SK-N-SH (cell line): Measurements from ENCODE around the gene TUBGCP3. TPM values are rescaled to one million over a fixed set of nuclear protein-coding genes. Genes with fewer than 3 reads are reported as not detected.

ENCODE experiments used
- CTCF ChIA-PET: fragments of 300-600, 350-600 bp; formaldehyde crosslinking; extraction: SDS; loops from one replicate; lab custom pipeline; 2021; lab: Yijun Ruan, JAX
- POLR2A ChIA-PET: fragments of 350-600 bp; sonication (Branson Sonifier 250); formaldehyde crosslinking; extraction: SDS; loops from one replicate; lab custom pipeline; 2020; ENCODE audit warnings: antibody characterized with exemption, inconsistent platforms; lab: Yijun Ruan, JAX
- DNase-seq: peaks from one replicate; pipeline ENCODE4 v3.0.0; 2012
- H2AFZ ChIP-seq: fragments of 200-600 bp; sonication (generic); 2 replicates; pipeline ENCODE4 v1.8.1; 2016; ENCODE audit warnings: antibody characterized with exemption, mild to moderate bottlenecking, low read depth
- H3F3A ChIP-seq: fragments of 200-600 bp; sonication (generic); replicated peaks from 2 replicates; pipeline ENCODE3; 2016; ENCODE audit warnings: antibody characterized with exemption, mild to moderate bottlenecking; ENCODE audit not compliant: insufficient read depth
- H3K27ac ChIP-seq, 2 experiments: fragments of 200-500 bp in 1 of 2; fragments of 200-600 bp in 1 of 2; sonication (Bioruptor generic) in 1 of 2; sonication (generic), shearing (Covaris generic) in 1 of 2; 2 replicates each; pipeline versions ENCODE4 v1.5.1 to v1.6.1; 2014 to 2016; ENCODE audit warnings: low read depth in 2 of 2, inconsistent platforms in 1 of 2, low read length in 1 of 2, mild to moderate bottlenecking in 1 of 2, mixed read lengths in 1 of 2
- H3K27me3 ChIP-seq: fragments of 200-600 bp; sonication (generic), shearing (Covaris generic); 2 replicates; pipeline ENCODE4 v1.6.1; 2016; ENCODE audit warnings: mixed run types; ENCODE audit not compliant: insufficient read depth
- H3K36me3 ChIP-seq, 2 experiments: fragments of 200-500 bp in 1 of 2; fragments of 200-600 bp in 1 of 2; sonication (Bioruptor generic) in 1 of 2; sonication (generic) in 1 of 2; replicated peaks in 1 of 2; 2 replicates each; pipeline versions ENCODE3 to v1.5.1; 2014 to 2016; ENCODE audit warnings: low read length in 1 of 2, mild to moderate bottlenecking in 1 of 2; ENCODE audit not compliant: insufficient read depth in 2 of 2, control insufficient read depth in 1 of 2
- H3K4me1 ChIP-seq, 2 experiments: fragments of 200-500 bp in 1 of 2; fragments of 200-600 bp in 1 of 2; sonication (Bioruptor generic) in 1 of 2; sonication (generic), shearing (Covaris generic) in 1 of 2; 2 replicates each; pipeline versions ENCODE4 v1.5.1 to v1.6.1; 2014 to 2016; ENCODE audit warnings: low read depth in 1 of 2, low read length in 1 of 2, mixed run types in 1 of 2; ENCODE audit not compliant: insufficient read depth in 2 of 2, control insufficient read depth in 1 of 2
- H3K4me2 ChIP-seq: fragments of 200-600 bp; sonication (generic), shearing (Covaris generic); 2 replicates; pipeline ENCODE4 v1.6.1; 2017; ENCODE audit warnings: mixed run types
- H3K4me3 ChIP-seq, 2 experiments: fragments of 200-500 bp in 1 of 2; fragments of 200-600 bp in 1 of 2; sonication (Bioruptor generic) in 1 of 2; sonication (generic), shearing (Covaris generic) in 1 of 2; 2 replicates each; pipeline versions ENCODE4 v1.5.1 to v1.8.1; 2014 to 2016; ENCODE audit warnings: low read depth in 2 of 2, inconsistent platforms in 1 of 2, low read length in 1 of 2, mild to moderate bottlenecking in 1 of 2, mixed read lengths in 1 of 2, moderate library complexity in 1 of 2
- H3K79me2 ChIP-seq: fragments of 200-600 bp; sonication (generic); 2 replicates; pipeline ENCODE4 v1.8.1; 2017; ENCODE audit warnings: mild to moderate bottlenecking; ENCODE audit not compliant: insufficient read depth
- H3K9ac ChIP-seq: fragments of 200-600 bp; sonication (generic); 2 replicates; pipeline ENCODE4 v1.6.1; 2017; ENCODE audit warnings: mixed run types
- H3K9me2 ChIP-seq: fragments of 200-600 bp; sonication (generic); 2 replicates; pipeline ENCODE4 v1.6.1; 2017; ENCODE audit warnings: mixed run types
- H3K9me3 ChIP-seq: fragments of 200-600 bp; sonication (generic); 2 replicates; pipeline ENCODE4 v1.6.1; 2017; ENCODE audit warnings: mixed run types, mild to moderate bottlenecking, moderate library complexity
- H4K20me1 ChIP-seq: fragments of 200-600 bp; sonication (generic); 2 replicates; pipeline ENCODE4 v1.6.1; 2017; ENCODE audit warnings: mild to moderate bottlenecking, mixed run types; ENCODE audit not compliant: insufficient read depth
- CHD2 ChIP-seq: fragments of 150-350 bp; IDR thresholded peaks from 2 replicates; pipeline ENCODE4 v1.6.1; 2018; ENCODE audit warnings: low read length; ENCODE audit not compliant: partially characterized antibody
- EP300 ChIP-seq, 2 experiments: IDR thresholded peaks; 2 replicates each; pipeline versions ENCODE4 v1.4.0 to v1.6.1; 2012; ENCODE audit warnings: borderline replicate concordance in 1 of 2, low read depth in 1 of 2, low read length in 1 of 2
- GATA2 ChIP-seq: sonication (generic); formaldehyde crosslinking; IDR thresholded peaks from 2 replicates; pipeline ENCODE4 v1.5.0; 2020; ENCODE audit warnings: mild to moderate bottlenecking, missing genetic modification reagents
- JUND ChIP-seq: IDR thresholded peaks from 2 replicates; pipeline ENCODE4 v1.4.0; 2012
- MXI1 ChIP-seq: IDR thresholded peaks from 2 replicates; pipeline ENCODE4 v1.6.1; 2012; ENCODE audit warnings: mild to moderate bottlenecking, low read depth, low read length, improper control_type of control experiment
- NFIC ChIP-seq: IDR thresholded peaks from 2 replicates; pipeline ENCODE4 v1.4.0; 2012; ENCODE audit warnings: borderline replicate concordance
- NRF1 ChIP-seq: IDR thresholded peaks from 2 replicates; pipeline ENCODE4 v1.6.1; 2012; ENCODE audit warnings: low read depth, mild to moderate bottlenecking, low read length
- POLR2AphosphoS5 ChIP-seq: IDR thresholded peaks from 2 replicates; pipeline ENCODE4 v1.6.1; 2012; ENCODE audit warnings: low read depth, low read length
- RCOR1 ChIP-seq: fragments of 150-350 bp; IDR thresholded peaks from 2 replicates; pipeline ENCODE4 v1.6.1; 2017; ENCODE audit warnings: antibody characterized with exemption, low read length
- RXRA ChIP-seq: IDR thresholded peaks from 2 replicates; pipeline ENCODE4 v1.4.0; 2012; ENCODE audit warnings: low read depth, mild to moderate bottlenecking, borderline replicate concordance
- SIN3A ChIP-seq: IDR thresholded peaks from 2 replicates; pipeline ENCODE4 v1.6.1; 2012; ENCODE audit warnings: low read depth, mild to moderate bottlenecking, low read length, moderate library complexity, borderline replicate concordance
- TAF1 ChIP-seq: IDR thresholded peaks from 2 replicates; pipeline ENCODE4 v1.6.1; 2012; ENCODE audit warnings: low read depth, mild to moderate bottlenecking, low read length, moderate library complexity, borderline replicate concordance
- TCF12 ChIP-seq: IDR thresholded peaks from 2 replicates; pipeline ENCODE4 v1.4.0; 2012
- TEAD4 ChIP-seq: IDR thresholded peaks from 2 replicates; pipeline ENCODE4 v1.4.0; 2012; ENCODE audit warnings: mild to moderate bottlenecking, borderline replicate concordance; ENCODE audit not compliant: insufficient read depth
- YY1 ChIP-seq: IDR thresholded peaks from 2 replicates; pipeline ENCODE4 v1.4.0; 2012; ENCODE audit warnings: low read depth, mild to moderate bottlenecking
- WGBS: methylation state at CpG from one replicate; pipeline ENCODE4 v1.1.6; 2017; ENCODE audit warnings: low lambda C conversion rate; 5-methylcytosine and 5-hydroxymethylcytosine counted together
- polyA plus RNA-seq, 3 experiments: library from polyadenylated mRNA; depleted of rRNA; stranded (reverse); fragments of >200 nt; gene quantifications; 2 replicates each; pipeline ENCODE4 v1.2.3, GENCODE V29; 2012
- TF ChIP-seq, protein P1 (sequence below): fragments of 150-350 bp; IDR thresholded peaks from 2 replicates; pipeline ENCODE4 v1.6.1; 2016; ENCODE audit warnings: mild to moderate bottlenecking, low read depth, low read length
- TF ChIP-seq, protein P2 (sequence below): IDR thresholded peaks from 2 replicates; pipeline ENCODE4; 2012
- TF ChIP-seq, protein P3 (sequence below): IDR thresholded peaks from 2 replicates; pipeline ENCODE4 v1.4.0; 2012; ENCODE audit warnings: low read depth, borderline replicate concordance
- TF ChIP-seq, protein P4 (sequence below): fragments of 200-600 bp; sonication (generic); IDR thresholded peaks from 2 replicates; pipeline ENCODE4 v1.6.1; 2017; ENCODE audit warnings: antibody characterized with exemption, mild to moderate bottlenecking, moderate library complexity
- TF ChIP-seq, protein P5 (sequence below): fragments of 150-350 bp; IDR thresholded peaks from 2 replicates; pipeline ENCODE4 v1.6.1; 2017; ENCODE audit warnings: antibody characterized with exemption, low read length, low read depth, borderline replicate concordance

TUBGCP3 gene
- polyA plus RNA-seq, 1 of the 3 experiments (the other 2 are of a cell fraction): 16.8 TPM

DNA sequence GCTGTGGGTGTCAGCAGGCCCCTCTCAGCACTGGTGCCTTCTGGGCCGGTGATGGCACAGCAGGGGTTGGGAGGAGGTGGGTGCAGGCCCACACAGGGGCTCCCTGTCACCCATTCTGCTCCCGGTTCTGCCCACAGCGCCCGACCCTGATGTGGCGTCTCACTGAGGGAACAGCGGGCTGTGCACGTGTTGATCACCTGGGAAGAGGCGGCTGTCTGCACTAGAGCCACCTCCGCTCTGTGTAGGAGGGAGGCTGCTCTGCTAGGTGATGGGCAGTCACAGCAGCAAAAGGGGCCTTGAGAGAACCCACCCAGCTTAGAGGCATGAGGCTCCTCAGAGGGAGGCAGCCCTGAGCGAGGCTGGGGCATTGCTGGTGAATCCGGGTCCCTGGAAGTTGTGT lies 39.2 kb upstream of the TUBGCP3 start:
- H4K20me1 ChIP-seq: no peaks in the 10 kb centered on the region
- H2AFZ ChIP-seq: no peak overlapping the region
- H3K4me1 ChIP-seq: no peaks in the 10 kb centered on the region
- no peak overlapping the region for H3K9ac ChIP-seq
- H3K9me3 ChIP-seq: no peaks in the 10 kb centered on the region
- no peaks in the 10 kb centered on the region for H3K36me3 ChIP-seq
- H3K9me2 ChIP-seq: no peaks in the 10 kb centered on the region
- ChIA-PET CTCF (interaction anchor here (1.3 kb wide), 1 partner anchor 9 kb away, joined by 5 read pairs; no protein-coding TSS in a partner anchor), POLR2A (no interaction called here)
- H3K4me2 ChIP-seq: no peak overlapping the region
- peaks cover 9% of the 10 kb centered on the region; the same call in 1 of the 2 replicates for H3K27me3 ChIP-seq
- H3F3A ChIP-seq: no peaks in the 10 kb centered on the region
- 61% methylated on average over 3 of the region's 11 CpGs for WGBS
- no peak for TF ChIP-seq TAF1
- TF ChIP-seq, protein P1, sequence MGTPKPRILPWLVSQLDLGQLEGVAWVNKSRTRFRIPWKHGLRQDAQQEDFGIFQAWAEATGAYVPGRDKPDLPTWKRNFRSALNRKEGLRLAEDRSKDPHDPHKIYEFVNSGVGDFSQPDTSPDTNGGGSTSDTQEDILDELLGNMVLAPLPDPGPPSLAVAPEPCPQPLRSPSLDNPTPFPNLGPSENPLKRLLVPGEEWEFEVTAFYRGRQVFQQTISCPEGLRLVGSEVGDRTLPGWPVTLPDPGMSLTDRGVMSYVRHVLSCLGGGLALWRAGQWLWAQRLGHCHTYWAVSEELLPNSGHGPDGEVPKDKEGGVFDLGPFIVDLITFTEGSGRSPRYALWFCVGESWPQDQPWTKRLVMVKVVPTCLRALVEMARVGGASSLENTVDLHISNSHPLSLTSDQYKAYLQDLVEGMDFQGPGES: no peak
- no peak for TF ChIP-seq CHD2
- no peak for TF ChIP-seq POLR2AphosphoS5
- TF ChIP-seq TEAD4: no peak
- TF ChIP-seq EP300 (IDR thresholded peaks at IDR 0.05; ENCODE audit: borderline replicate concordance in 1 of 2, low read depth in 1 of 2, low read length in 1 of 2): no peak
- TF ChIP-seq, protein P2, sequence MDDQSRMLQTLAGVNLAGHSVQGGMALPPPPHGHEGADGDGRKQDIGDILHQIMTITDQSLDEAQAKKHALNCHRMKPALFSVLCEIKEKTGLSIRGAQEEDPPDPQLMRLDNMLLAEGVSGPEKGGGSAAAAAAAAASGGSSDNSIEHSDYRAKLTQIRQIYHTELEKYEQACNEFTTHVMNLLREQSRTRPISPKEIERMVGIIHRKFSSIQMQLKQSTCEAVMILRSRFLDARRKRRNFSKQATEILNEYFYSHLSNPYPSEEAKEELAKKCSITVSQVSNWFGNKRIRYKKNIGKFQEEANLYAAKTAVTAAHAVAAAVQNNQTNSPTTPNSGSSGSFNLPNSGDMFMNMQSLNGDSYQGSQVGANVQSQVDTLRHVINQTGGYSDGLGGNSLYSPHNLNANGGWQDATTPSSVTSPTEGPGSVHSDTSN: no peak
- TF ChIP-seq, protein P3, sequence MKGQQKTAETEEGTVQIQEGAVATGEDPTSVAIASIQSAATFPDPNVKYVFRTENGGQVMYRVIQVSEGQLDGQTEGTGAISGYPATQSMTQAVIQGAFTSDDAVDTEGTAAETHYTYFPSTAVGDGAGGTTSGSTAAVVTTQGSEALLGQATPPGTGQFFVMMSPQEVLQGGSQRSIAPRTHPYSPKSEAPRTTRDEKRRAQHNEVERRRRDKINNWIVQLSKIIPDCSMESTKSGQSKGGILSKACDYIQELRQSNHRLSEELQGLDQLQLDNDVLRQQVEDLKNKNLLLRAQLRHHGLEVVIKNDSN: no peak
- no peak for TF ChIP-seq RCOR1
- TF ChIP-seq, all 33 proteins: peak for 0
- H3K4me3 ChIP-seq: no peak overlapping the region
- no peak for DNase-seq
- no peak overlapping the region for H3K27ac ChIP-seq
- H3K79me2 ChIP-seq: no peaks in the 10 kb centered on the region

DNA sequence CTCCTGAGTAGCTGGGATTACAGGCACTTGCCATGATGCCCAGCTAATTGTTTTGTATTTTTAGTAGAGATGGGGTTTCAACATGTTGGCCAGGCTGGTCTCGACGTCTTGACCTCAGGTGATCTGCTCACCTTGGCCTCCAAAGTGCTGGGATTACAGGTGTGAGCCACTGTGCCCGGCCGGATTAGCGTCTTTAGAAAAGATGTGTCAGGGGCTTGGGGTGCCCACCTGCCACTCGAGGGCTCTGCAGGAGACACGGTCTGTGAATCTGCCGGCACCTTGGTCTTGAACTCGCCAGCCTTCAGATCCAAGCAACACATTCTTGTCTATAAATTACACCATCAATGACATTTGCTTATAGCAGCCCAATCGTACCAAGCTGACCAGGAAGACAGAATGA lies 38.8 kb upstream of the TUBGCP3 start:
- 53% methylated on average over 6 of the region's 10 CpGs for WGBS
- no peak overlapping the region for H2AFZ ChIP-seq
- H3K79me2 ChIP-seq: no peaks in the 10 kb centered on the region
- CTCF ChIA-PET: interaction anchor here (0.9 to 1.3 kb wide), 2 partner anchors 8 to 15 kb away, joined by 3 to 5 read pairs; no protein-coding TSS in a partner anchor
- no peaks in the 10 kb centered on the region for H3K9me2 ChIP-seq
- no peak overlapping the region for H3K9ac ChIP-seq
- H3K27me3 ChIP-seq: peaks cover 9% of the 10 kb centered on the region; the same call in 1 of the 2 replicates
- no peak overlapping the region for H3K4me3 ChIP-seq
- POLR2A ChIA-PET: no interaction called here
- H3K36me3 ChIP-seq: no peaks in the 10 kb centered on the region
- H3K27ac ChIP-seq: no peak overlapping the region
- H4K20me1 ChIP-seq: no peaks in the 10 kb centered on the region
- no peaks in the 10 kb centered on the region for H3K4me1 ChIP-seq
- H3F3A ChIP-seq: no peaks in the 10 kb centered on the region
- no peak for DNase-seq
- no peaks in the 10 kb centered on the region for H3K9me3 ChIP-seq
- H3K4me2 ChIP-seq: no peak overlapping the region
- no peak for TF ChIP-seq MXI1
- TF ChIP-seq TAF1: no peak
- TF ChIP-seq SIN3A: no peak
- TF ChIP-seq, protein P4, sequence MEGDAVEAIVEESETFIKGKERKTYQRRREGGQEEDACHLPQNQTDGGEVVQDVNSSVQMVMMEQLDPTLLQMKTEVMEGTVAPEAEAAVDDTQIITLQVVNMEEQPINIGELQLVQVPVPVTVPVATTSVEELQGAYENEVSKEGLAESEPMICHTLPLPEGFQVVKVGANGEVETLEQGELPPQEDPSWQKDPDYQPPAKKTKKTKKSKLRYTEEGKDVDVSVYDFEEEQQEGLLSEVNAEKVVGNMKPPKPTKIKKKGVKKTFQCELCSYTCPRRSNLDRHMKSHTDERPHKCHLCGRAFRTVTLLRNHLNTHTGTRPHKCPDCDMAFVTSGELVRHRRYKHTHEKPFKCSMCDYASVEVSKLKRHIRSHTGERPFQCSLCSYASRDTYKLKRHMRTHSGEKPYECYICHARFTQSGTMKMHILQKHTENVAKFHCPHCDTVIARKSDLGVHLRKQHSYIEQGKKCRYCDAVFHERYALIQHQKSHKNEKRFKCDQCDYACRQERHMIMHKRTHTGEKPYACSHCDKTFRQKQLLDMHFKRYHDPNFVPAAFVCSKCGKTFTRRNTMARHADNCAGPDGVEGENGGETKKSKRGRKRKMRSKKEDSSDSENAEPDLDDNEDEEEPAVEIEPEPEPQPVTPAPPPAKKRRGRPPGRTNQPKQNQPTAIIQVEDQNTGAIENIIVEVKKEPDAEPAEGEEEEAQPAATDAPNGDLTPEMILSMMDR: no peak
- no peak for TF ChIP-seq RCOR1
- TF ChIP-seq TCF12: no peak
- TF ChIP-seq NRF1: no peak
- no peak for TF ChIP-seq JUND
- no peak for TF ChIP-seq YY1
- TF ChIP-seq, protein P3: no peak
- TF ChIP-seq GATA2 (CRISPR knock-in tag): no peak
- no peak for TF ChIP-seq NFIC
- TF ChIP-seq, protein P2: no peak
- TF ChIP-seq RXRA: no peak
- TF ChIP-seq, protein P5, sequence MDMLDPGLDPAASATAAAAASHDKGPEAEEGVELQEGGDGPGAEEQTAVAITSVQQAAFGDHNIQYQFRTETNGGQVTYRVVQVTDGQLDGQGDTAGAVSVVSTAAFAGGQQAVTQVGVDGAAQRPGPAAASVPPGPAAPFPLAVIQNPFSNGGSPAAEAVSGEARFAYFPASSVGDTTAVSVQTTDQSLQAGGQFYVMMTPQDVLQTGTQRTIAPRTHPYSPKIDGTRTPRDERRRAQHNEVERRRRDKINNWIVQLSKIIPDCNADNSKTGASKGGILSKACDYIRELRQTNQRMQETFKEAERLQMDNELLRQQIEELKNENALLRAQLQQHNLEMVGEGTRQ: no peak
